AG09319 (cell line): ENCODE data around the gene MGA.

ENCODE experiments used
- DNase-seq: peaks from one replicate; pipeline ENCODE4 v3.0.0-alpha.2; 2010; ENCODE audit warnings: low read depth; ENCODE audit errors: extremely low read depth
- CTCF ChIP-seq: IDR thresholded peaks from 2 replicates; pipeline ENCODE4 v1.5.1; 2011; ENCODE audit warnings: low read depth, mild to moderate bottlenecking, inconsistent platforms, low read length, moderate library complexity

Gene MGA

DNA sequence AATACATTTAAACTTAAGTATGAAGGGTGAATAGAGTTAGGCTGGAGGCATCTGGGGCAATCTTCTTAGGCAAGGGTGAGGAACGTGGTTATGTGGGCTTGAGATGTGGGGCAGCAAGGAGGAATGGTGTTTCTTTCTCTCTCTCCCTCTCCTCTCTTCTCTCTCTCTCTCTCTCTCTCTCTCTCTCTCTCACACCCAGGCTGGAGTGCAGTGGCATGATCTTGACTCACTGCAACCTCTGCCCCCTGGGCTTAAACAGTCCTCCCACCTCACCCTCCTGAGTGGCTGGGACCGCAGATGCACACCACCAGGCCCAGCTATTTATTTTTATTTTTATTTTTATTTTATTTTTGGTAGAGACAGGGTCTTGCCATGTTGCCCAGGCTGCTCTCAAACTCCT lies 4.0 kb upstream of the MGA start:
- TF ChIP-seq CTCF, result no peak
- no peak for DNase-seq

DNA sequence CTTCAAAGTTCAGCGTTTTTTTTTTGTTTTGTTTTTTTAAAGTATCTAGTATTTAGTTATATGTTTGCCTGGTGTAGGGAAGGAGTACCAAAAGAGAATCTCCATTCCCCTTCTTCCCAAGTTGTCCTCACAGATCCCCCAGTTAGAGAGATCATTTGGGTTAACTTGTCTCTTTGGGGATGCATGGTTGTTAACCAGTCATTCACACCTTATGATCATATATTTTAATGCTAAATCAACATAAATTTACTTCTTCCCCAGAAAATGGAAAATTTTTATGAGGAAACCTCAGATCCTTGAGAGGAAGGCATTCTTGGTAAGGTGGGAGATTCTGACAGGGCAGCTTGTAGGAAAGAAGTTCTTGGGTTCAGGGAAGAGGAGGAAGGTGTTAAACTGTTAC lies 1.5 kb upstream of the MGA start:
- no peak for DNase-seq
- TF ChIP-seq CTCF, result no peak

DNA sequence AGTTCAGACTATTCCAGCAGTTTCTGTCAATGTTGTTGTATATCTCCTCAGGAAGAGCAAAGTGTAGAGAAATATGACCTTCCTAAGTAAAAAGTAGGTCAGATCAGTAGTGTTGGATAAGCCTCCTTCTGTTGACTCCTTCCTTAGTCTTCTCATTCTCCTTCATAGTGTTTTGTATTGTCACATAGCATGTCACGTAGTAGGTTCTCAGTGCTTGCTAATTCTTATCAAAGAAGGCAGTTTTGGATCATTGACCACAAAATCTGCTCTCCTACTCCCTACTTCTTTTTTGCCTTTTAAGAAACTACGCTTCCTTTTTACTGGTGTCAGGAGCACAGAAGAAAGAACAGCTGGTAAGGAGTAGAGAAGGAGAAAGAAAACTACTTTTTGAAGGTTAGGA lies 1.0 kb upstream of the MGA start:
- no peak for DNase-seq
- no peak for TF ChIP-seq CTCF

GRCh38 chr15:41659855-41660234 lies 360 bp upstream of the MGA start:
- no peak for TF ChIP-seq CTCF
- DNase-seq, result no peak

GRCh38 chr15:41661078-41661517 lies 893 bp downstream of the MGA start:
- no peak for TF ChIP-seq CTCF
- DNase-seq, result no peak

DNA sequence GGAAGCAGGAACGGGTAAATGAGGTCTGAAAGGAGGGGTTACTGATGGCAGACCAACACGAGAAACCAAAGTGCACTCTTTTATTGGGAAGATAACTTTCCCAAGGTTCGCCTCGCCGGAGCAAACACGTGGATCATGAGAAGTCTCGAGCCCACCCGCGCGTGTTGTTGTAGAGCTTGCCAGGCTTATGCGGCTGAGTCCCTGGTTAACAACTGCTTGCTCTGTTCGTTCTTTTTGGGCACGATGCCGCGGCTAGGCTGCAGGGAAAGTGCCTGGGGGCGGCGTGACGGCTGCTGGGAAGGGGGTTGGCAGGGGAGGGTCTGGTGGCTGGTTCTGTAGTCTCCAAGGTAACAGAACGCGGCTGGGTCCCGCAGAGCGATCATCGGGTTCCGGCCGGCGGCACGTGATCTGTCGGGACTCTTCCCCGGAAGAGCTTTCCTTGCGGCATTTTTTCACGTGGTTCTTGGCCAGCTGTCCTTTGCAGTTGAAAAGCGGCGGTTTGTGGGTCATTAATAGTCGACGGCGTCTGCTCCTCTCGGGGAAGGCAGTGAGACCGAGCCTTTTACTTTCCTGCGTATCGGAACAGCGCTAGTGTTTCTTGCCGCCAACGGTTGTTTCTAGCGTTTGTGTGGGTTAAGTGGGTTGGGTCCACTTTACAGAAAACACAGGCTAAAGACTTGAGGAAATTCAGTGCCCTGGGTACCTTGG lies 1.5 kb downstream of the MGA start:
- TF ChIP-seq CTCF, result no peak
- no peak for DNase-seq

DNA sequence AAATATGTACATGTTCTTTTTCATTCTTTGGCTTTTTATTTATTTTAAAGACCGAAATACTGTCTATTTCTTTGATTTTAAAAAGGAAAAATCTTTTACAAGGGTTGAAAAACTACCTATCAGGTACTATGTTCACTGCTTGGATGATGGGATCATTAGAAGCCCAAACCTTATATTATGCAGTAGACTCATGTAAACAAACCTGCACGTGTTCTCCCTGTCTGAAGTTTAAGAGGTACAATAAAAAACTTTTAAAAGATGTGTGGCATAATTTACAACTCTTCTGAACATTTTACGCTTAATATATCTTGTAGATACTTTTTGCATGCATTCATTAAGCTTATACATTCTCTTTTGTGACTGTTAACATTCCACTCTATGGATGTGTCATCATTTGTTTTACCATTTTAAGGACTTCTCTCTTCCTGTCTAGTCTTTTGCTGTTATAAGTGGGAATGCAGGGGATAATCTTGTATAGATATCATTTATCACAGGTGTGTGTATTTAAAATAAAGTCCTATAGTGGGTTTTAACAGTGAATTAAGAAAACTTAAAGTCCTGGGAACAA lies 6.2 kb downstream of the MGA start:
- no peak for DNase-seq
- no peak for TF ChIP-seq CTCF
